CMK (cell line): ENCODE results near the gene DDX39B.

ENCODE experiments used
- DNase-seq: peaks from one replicate; pipeline ENCODE4 v3.0.0-alpha.2; 2010; ENCODE audit warnings: low read depth

Gene DDX39B

GRCh38 chr6:31575952-31576685, 34.3 kb upstream of the DDX39B start:
- no peak for DNase-seq

DNA sequence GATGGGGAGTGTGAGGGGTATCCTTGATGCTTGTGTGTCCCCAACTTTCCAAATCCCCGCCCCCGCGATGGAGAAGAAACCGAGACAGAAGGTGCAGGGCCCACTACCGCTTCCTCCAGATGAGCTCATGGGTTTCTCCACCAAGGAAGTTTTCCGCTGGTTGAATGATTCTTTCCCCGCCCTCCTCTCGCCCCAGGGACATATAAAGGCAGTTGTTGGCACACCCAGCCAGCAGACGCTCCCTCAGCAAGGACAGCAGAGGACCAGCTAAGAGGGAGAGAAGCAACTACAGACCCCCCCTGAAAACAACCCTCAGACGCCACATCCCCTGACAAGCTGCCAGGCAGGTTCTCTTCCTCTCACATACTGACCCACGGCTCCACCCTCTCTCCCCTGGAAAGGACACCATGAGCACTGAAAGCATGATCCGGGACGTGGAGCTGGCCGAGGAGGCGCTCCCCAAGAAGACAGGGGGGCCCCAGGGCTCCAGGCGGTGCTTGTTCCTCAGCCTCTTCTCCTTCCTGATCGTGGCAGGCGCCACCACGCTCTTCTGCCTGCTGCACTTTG, 33.6 kb upstream of the DDX39B start, which contains the start of gene TNF:
TNF (plus strand) TSS at position 231 of the 567 bp plus-strand sequence; CDS start at position 408, 177 bp downstream.
- DNase-seq = no peak

GRCh38 chr6:31574106-31575061, 32.6 kb upstream of the DDX39B start:
- no peak for DNase-seq

GRCh38 chr6:31573239-31574105, 31.7 kb upstream of the DDX39B start:
- DNase-seq = no peak

DNA sequence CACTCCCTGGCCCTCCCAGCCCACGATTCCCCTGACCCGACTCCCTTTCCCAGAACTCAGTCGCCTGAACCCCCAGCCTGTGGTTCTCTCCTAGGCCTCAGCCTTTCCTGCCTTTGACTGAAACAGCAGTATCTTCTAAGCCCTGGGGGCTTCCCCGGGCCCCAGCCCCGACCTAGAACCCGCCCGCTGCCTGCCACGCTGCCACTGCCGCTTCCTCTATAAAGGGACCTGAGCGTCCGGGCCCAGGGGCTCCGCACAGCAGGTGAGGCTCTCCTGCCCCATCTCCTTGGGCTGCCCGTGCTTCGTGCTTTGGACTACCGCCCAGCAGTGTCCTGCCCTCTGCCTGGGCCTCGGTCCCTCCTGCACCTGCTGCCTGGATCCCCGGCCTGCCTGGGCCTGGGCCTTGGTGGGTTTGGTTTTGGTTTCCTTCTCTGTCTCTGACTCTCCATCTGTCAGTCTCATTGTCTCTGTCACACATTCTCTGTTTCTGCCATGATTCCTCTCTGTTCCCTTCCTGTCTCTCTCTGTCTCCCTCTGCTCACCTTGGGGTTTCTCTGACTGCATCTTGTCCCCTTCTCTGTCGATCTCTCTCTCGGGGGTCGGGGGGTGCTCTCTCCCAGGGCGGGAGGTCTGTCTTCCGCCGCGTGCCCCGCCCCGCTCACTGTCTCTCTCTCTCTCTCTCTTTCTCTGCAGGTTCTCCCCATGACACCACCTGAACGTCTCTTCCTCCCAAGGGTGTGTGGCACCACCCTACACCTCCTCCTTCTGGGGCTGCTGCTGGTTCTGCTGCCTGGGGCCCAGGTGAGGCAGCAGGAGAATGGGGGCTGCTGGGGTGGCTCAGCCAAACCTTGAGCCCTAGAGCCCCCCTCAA, 30.5 kb upstream of the DDX39B start, which contains the start of gene LTA:
LTA (plus strand) TSS at position 249 of the 871 bp plus-strand sequence; CDS start at position 703, 454 bp downstream.
- no peak for DNase-seq

- DNase-seq = no peak
Measured at GRCh38 chr6:31569861-31570536, 28.2 kb upstream of the DDX39B start.

DNA sequence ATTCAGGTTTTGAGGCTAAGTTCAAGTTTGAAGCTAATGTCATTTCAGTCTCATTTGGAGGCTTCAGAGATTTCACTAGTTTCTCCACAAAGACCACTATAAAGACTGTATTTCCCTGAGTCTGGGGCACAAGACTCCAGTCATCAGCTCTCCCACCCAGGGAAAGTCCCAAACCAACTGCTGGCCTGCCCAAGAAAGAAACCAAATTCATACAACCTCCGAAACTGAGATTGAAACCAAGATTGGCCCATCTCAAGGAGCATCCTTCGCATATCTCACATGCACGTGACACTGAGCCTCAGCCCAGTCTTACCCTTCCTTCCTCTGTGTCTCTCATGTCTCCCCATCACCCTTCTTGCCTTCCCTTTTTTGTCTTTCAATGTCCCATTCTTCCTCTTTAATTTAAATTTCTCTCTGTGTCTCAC, 26.7 kb upstream of the DDX39B start:
- DNase-seq = no peak

GRCh38 chr6:31567531-31568370, 25.9 kb upstream of the DDX39B start:
- DNase-seq = no peak

GRCh38 chr6:31560697-31561058, 18.9 kb upstream of the DDX39B start:
- DNase-seq = no peak

DNA sequence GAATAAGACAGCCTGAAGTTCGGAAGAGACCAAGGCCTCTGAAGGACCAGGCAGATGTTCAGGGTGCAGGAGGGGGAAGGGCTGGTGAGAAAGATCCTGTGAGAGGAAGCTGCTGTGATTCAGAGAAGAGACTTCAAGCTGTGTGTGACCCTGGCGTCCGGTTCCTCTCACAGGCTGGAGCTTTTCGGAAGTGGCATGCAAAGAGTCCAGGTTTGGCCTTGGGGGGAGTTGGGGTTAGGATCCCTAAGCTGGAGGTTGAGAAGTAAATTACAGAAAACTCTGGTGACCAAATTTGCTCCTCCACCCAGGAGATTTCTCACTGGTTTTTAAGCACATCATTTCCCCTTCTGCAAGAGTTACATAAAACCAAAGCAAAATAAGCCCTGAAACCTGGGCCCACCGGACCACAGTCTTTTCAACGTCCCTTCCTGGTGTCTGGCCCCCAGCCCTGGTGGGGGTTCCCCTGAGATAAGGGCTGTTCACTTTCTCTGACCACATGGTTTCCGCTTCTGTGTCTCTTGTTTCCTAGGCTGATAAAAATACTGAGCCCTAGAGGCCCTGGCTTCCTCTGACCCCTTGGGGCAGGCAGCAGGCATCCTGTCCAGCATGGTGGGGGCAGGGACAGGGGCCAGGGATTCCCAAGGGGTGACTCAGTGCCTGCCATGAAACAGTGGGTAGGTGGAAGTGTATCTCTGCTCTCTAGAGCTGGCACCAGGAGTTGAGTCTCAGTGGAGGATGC, 18.3 kb upstream of the DDX39B start:
- peak; percentile 95 for DNase-seq

DNA sequence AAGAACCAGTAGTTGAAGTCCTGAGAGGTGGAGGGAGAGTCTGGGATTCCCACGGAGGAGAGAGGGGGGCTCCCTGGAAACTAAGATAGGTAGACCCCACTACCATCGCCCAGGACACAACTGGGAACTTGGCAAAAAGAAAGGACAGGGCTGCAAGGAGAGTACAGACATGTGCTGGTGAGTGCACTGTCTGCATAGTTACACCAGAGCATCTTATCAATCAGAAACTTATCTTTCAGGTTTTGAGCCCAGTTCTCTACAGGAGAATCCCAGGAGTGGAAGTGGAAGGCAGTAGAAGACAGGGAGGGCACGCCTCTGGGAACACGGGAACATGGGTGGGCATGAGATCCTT, 17.8 kb upstream of the DDX39B start:
- DNase-seq = no peak

- DNase-seq = peak; percentile 93
Measured at GRCh38 chr6:31558631-31559500, 17.1 kb upstream of the DDX39B start.

DNA sequence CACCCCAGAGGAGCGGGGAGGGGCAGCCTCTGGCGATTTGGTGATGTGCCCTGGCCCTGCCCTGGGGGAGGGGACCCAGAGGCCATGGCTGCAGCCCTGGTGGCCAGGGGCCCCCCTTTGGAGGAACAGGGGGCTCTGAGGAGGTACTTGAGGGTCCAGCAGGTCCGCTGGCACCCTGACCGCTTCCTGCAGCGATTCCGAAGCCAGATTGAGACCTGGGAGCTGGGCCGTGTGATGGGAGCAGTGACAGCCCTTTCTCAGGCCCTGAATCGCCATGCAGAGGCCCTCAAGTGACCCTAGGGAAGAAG, 16.5 kb upstream of the DDX39B start:
- DNase-seq = no peak

DNA sequence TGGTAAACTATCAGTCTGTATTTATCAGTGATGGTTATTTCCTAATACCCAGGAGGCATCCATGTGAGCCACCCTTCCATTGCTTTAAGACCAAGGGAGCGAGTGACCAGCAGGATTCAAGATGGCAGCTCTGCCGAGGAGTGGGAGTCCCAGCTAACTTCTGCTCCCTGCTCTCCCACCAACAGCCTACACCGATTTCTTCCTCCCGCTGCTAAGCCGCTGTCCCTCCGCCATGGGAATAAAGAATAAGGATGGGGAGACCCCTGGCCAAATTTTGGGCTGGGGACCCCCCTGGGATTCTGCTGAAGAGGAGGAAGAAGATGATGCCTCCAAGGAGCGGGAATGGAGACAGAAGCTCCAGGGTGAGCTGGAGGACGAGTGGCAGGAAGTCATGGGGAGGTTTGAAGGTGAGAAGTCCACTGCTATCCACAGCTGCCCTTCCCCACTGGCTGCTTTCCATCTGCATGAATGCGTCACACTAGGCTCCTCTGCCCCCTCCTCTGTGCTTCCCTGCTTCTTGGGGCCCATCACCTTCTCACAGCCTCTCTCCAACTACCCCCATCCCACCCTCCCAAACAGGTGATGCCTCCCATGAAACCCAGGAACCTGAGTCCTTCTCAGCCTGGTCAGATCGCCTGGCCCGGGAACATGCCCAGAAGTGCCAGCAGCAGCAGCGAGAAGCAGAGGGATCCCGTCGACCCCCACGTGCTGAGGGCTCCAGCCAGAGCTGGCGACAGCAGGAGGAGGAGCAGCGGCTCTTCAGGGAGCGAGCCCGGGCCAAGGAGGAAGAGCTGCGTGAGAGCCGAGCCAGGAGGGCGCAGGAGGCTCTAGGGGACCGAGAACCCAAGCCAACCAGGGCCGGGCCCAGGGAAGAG, 15.9 kb upstream of the DDX39B start:
- no peak for DNase-seq

DNA sequence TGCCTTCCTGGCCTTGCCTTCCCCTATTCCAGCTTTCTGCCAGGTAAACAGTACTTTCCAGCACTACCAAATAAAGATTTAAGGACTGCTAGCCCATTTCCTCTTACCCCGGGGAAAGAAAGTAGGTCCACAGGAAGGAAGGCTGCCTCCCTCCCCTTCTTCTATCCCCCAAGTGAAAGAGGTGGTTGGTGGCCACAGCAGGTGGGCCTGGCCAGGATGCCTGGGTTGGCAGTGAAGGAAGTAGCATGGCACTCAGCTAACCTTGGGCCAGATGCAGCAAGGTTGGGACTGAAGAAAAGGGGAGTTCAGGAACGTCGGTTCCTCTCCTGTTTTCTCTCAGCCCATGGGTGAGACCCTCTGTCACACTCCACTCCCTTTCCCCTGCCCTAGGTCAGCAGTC, 14.5 kb upstream of the DDX39B start:
- DNase-seq = no peak

DNA sequence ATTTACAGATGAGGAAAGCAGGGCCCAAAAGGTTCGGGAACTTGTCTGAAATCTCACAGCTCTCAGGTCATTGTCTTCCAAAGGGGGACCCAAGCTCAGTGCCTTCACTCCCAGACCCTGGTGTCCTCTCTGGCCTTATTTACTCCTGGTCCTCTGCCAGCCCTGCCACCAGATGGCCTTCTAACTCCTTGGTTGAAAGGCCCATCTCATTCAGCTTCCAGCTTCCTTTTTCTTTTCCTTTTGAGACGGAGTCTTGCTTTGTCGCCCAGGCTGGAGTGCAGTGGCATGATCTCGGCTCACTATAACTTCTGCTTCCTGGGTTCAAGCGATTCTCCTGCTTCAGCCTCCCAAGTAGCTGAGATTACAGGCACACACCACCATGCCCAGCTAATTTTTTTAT, 9.6 kb upstream of the DDX39B start:
- DNase-seq = peak; percentile 56

DNA sequence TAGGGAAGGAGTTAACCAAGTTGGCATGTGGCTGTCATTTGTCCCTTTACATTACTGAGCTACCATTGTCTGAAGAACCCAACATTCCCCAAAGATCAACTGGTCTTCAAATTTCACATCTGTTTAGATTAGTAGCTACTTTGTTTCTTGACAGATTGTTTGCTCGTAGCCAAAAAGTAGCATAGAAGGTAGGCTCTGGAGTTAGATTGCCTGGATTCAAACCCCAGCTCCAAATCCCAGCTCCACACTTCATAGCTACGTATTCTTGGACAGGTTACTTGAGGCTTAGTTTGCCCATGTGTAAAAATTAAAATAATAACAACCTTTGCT, 6.7 kb upstream of the DDX39B start:
- DNase-seq = no peak
